KMS-11 (cell line): ENCODE data around the gene SYNE3.

ENCODE experiments used
- H2AFZ ChIP-seq: fragments of 200-600 bp; sonication (generic); 2 replicates; pipeline ENCODE4 v1.6.1; 2016; ENCODE audit warnings: antibody characterized with exemption, mixed run types, low read depth
- H3K27ac ChIP-seq: fragments of 200-600 bp; sonication (generic); 2 replicates; pipeline ENCODE4 v1.6.1; 2016; ENCODE audit warnings: mild to moderate bottlenecking, mixed run types
- H3K27me3 ChIP-seq: fragments of 200-600 bp; sonication (generic); 2 replicates; pipeline ENCODE4 v1.6.1; 2017; ENCODE audit warnings: mild to moderate bottlenecking, low read depth, mixed run types, moderate library complexity; ENCODE audit not compliant: insufficient read depth
- H3K36me3 ChIP-seq: fragments of 200-600 bp; sonication (generic); 2 replicates; pipeline ENCODE4 v1.6.1; 2017; ENCODE audit warnings: mild to moderate bottlenecking, mixed run types; ENCODE audit not compliant: insufficient read depth
- H3K4me1 ChIP-seq: fragments of 200-600 bp; sonication (generic); 2 replicates; pipeline ENCODE4 v1.6.1; 2016; ENCODE audit warnings: mild to moderate bottlenecking, low read depth, mixed run types; ENCODE audit not compliant: poor library complexity, severe bottlenecking
- H3K4me2 ChIP-seq: fragments of 200-600 bp; sonication (generic); 2 replicates; pipeline ENCODE4 v1.7.0; 2016; ENCODE audit warnings: mild to moderate bottlenecking, mixed run types
- H3K4me3 ChIP-seq: fragments of 200-600 bp; sonication (generic); IDR thresholded peaks from 2 replicates; pipeline ENCODE4 v1.6.1; 2017; ENCODE audit warnings: low read depth, low read length, mixed read lengths; ENCODE audit not compliant: insufficient read depth
- H3K79me2 ChIP-seq: fragments of 200-600 bp; sonication (generic); 2 replicates; pipeline ENCODE4 v1.6.1; 2016; ENCODE audit warnings: low read depth, mixed run types; ENCODE audit not compliant: insufficient read depth
- H3K9ac ChIP-seq: fragments of 200-600 bp; sonication (generic); 2 replicates; pipeline ENCODE4 v1.6.1; 2016; ENCODE audit warnings: mild to moderate bottlenecking, mixed run types
- H4K20me1 ChIP-seq: fragments of 200-600 bp; sonication (generic); 2 replicates; pipeline ENCODE4 v1.6.1; 2016; ENCODE audit warnings: mild to moderate bottlenecking, mixed run types; ENCODE audit not compliant: insufficient read depth
- CTCF ChIP-seq: fragments of 200-600 bp; sonication (generic); conservative IDR thresholded peaks from 2 replicates; pipeline ENCODE4 v1.6.1; 2017; ENCODE audit warnings: low read depth, mild to moderate bottlenecking, antibody characterized with exemption, low read length, moderate library complexity, mixed read lengths

The SYNE3 gene

DNA sequence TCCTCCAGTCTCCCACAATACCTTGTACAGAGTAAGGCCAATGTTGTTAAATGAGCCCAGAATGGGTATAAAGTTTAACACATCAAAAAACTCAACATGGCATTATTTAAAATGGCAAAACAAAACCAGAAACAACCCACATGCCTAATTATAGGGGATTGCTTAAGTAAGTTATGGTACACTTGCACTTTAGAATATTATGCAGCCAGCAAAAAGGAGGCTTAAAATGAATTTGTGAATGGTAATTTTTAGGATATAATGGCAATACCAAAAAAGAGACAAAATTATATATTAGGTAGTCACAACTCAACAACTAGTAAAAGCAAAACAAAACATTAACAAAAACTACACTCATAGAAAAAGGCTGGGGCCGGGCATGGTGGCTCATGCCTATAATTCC is 39.7 kb downstream of the SYNE3 start:
- no peaks in the 10 kb centered on the region for H4K20me1 ChIP-seq
- no peak overlapping the region for H2AFZ ChIP-seq
- TF ChIP-seq CTCF, result no peak
- 0 out of 2 replicates have a peak, but pooled peaks cover 6% of the 10 kb centered on the region for H3K79me2 ChIP-seq
- H3K36me3 ChIP-seq, result no peaks in the 10 kb centered on the region
- H3K27me3 ChIP-seq, result no peaks in the 10 kb centered on the region
- H3K4me1 ChIP-seq, result no peaks in the 10 kb centered on the region
- H3K27ac ChIP-seq, result no peak overlapping the region
- no peak overlapping the region for H3K9ac ChIP-seq
- no peak overlapping the region for H3K4me2 ChIP-seq
- H3K4me3 ChIP-seq, result no peak overlapping the region

DNA sequence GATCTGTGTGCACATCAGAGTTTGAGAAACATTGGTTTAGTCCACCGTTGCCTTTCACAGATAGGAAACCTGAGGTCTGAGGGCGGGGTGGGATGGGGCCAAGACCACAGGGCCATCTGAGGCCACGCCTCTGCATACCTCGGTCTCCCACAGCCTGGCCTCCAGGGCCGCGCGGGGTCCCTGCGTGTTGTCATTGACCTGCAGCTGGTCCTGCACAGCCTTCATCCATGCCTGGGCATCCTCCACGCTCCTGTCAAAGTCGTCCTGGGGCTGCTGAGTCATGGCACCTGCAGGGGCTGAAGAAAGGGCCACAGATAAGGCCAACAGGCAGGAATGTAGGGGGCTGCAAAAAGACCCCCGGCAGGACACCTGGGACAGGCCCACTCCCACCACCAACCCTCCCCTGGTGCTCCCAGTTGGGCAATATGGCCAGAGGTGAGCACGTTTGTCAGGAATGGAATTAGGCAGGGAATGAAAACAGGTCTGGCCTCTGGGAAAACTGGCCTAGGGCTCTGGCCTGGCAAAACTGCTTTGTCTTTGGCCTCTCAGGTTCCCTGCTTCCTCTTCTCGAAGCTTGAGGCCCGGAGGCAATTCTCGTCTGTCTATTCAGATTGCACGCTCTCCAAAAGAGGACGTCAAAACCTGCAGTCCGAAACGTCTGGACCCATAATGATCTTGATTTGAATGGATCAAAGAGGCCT is 40.8 kb downstream of the SYNE3 start:
- H3K27ac ChIP-seq, result no peak overlapping the region
- no peak overlapping the region for H3K4me3 ChIP-seq
- no peak overlapping the region for H2AFZ ChIP-seq
- no peaks in the 10 kb centered on the region for H3K27me3 ChIP-seq
- H3K4me2 ChIP-seq, result no peak overlapping the region
- H4K20me1 ChIP-seq, result no peaks in the 10 kb centered on the region
- H3K4me1 ChIP-seq, result no peaks in the 10 kb centered on the region
- 0 out of 2 replicates have a peak, but pooled peaks cover 6% of the 10 kb centered on the region for H3K79me2 ChIP-seq
- no peaks in the 10 kb centered on the region for H3K36me3 ChIP-seq
- H3K9ac ChIP-seq, result no peak overlapping the region
- no peak for TF ChIP-seq CTCF

GRCh38 chr14:95474941-95475340 is 41.5 kb downstream of the SYNE3 start:
- H3K4me1 ChIP-seq, result no peaks in the 10 kb centered on the region

GRCh38 chr14:95474486-95474885 is 42.0 kb downstream of the SYNE3 start:
- no peak overlapping the region for H3K27ac ChIP-seq
- H3K36me3 ChIP-seq, result no peaks in the 10 kb centered on the region
- no peak overlapping the region for H2AFZ ChIP-seq
- no peak for TF ChIP-seq CTCF
- 0 out of 2 replicates have a peak, but pooled peaks cover 6% of the 10 kb centered on the region for H3K79me2 ChIP-seq
- H3K9ac ChIP-seq, result no peak overlapping the region
- no peaks in the 10 kb centered on the region for H4K20me1 ChIP-seq
- H3K4me3 ChIP-seq, result no peak overlapping the region
- no peaks in the 10 kb centered on the region for H3K4me1 ChIP-seq
- H3K4me2 ChIP-seq, result no peak overlapping the region
- no peaks in the 10 kb centered on the region for H3K27me3 ChIP-seq

More at GRCh38 chr14:95474941-95475340, 41.5 kb downstream of the SYNE3 start:
- Histone ChIP-seq H3K4me2 (no peak overlapping the region), H3K27me3 (no peaks in the 10 kb centered on the region), H3K27ac (no peak overlapping the region), H2AFZ (no peak overlapping the region), H3K9ac (no peak overlapping the region), H3K36me3 (no peaks in the 10 kb centered on the region), H4K20me1 (no peaks in the 10 kb centered on the region), H3K4me3 (no peak overlapping the region), H3K79me2 (0 out of 2 replicates have a peak, but pooled peaks cover 6% of the 10 kb centered on the region)
- TF ChIP-seq CTCF, result no peak
